Breast epithelium (tissue), 3 donors: Measurements from ENCODE around the gene FZD10.

Experiments
- CTCF ChIP-seq, 3 donors: fragments of 450-650 bp; IDR thresholded peaks; one replicate each; pipeline ENCODE4 v1.5.1; 2016 to 2017; ENCODE audit warnings: antibody characterized with exemption in 3 of 3, mild to moderate bottlenecking in 3 of 3, moderate library complexity in 3 of 3
- POLR2A ChIP-seq: fragments of 450-650 bp; IDR thresholded peaks from one replicate; pipeline ENCODE4 v1.6.1; 2016; ENCODE audit warnings: antibody characterized with exemption, mild to moderate bottlenecking, moderate library complexity

- no peak for TF ChIP-seq CTCF (IDR thresholded peaks at IDR 0.05)
- TF ChIP-seq POLR2A = no peak
Observed at GRCh38 chr12:130156652-130157275, 5.5 kb upstream of the FZD10 start.
